ENCODE data around the gene DYNC1LI1.
A peak's percentile ranks its signal among the peaks of the same experiment; 100 is the strongest.

Gene DYNC1LI1

DNA sequence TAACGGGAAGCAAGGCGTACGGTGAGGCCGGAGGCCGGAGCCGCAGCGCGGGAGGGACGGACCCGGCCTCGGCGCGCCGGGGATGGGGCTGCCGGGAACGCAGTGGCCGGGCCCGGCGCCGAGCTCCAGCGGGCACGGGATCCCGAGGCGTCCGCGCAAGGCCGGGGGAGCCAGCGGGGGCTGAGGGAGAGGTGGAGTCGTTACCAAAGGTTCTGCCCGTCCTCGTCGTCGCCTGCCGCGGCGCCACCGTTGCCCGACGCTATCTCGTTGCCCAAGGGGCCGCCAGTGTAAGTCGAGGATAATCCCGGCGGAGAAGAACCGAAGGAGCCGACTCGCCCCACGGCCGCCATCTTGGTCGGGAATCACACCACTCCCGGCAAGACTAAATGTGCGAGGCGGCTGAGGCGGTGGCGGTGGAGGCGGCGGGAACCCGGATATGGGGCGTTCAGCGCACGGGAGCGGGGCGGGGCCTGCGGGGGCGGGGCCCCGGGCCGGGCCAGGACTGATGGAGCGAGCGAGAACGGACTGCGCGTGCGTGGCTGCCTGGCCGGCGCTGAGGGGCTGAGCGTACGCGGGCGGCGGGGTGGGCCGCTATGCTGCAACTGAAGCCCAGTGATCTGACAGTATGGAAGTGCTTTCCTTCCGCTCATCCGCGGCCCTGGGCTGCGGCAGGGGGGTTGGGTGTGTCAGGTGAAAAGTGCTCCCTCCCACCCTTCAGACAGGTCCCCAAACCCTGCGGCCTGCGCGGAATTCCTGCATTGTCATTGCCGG lies at the start of gene DYNC1LI1:
DYNC1LI1 (minus strand) TSS at position 438 of the 771 bp plus-strand sequence; CDS start at position 350, 88 bp downstream.
- peak; percentile 83 to 93 for DNase-seq (ENCODE audit: low read depth in 2 of 2)

DNA sequence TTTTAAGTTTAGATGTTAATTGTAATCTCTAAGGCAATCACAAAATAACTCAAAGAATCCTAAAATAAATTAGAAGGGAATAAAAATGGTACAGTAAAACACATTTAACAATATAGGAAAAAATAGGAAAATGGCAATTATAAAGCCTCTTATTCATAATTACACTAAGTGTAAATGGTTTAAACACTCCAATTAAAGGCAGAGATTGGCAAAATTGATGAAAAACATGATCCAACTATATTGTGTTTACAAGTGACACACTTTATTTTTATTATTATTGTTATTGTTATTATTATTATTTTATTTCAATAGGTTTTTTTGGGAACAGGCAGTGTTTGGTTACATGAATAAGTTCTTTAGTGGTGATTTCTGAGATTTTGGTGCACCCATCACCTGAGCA lies 48.7 kb upstream of the DYNC1LI1 start:
- DNase-seq (ENCODE audit: low read depth in 2 of 2), result no peak

DNA sequence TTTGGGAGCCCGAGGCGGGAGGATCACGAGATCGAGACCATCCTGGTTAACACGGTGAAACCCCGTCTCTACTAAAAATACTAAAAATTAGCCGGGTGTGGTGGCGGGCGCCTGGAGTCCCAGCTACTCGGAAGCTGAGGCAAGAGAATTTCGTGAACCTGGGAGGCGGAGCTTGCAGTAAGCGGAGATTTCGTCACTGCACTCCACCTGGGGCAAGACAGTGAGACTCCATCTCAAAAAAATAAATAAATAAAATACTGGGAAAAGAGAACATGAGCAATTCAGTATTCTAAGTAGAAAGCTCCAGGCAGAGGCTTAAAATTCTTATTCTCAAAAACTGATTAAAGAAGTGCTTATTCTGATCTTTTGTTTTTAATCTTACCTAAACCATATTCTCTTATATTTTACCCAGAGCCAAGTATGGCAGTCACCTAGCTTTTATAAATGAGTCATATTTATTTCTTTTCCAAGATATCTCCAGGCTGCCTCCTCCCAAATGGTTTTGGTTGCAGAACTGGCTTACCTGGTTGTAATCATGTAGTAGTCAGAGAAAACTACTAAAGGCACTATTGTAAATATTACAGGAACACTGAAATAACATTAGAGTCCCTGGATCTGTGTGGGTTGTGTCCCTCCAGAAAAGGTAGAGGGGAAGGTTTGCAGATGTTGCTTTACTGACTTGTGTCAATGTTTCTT lies 45.8 kb upstream of the DYNC1LI1 start:
- no peak for DNase-seq (ENCODE audit: low read depth in 2 of 2)

DNA sequence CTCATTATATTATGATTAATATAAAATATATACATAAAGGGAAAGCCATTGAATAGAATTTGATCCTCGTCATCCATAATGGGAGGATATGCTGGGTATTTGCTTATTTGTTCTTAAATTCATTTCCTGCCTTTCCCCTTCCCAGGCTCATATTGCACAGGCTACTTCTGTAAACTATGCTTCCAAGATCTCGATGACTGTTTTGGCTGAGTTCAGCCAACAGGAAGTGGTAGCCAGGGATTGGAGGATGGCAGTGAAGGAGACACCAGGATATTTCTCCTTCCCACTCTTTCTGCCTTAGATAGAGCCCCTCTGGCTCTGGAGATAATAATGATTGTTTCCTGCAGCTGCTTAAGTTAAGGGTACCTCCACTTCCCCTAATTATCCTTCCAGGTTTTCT lies 44.3 kb upstream of the DYNC1LI1 start:
- DNase-seq (ENCODE audit: low read depth in 2 of 2), result no peak

DNA sequence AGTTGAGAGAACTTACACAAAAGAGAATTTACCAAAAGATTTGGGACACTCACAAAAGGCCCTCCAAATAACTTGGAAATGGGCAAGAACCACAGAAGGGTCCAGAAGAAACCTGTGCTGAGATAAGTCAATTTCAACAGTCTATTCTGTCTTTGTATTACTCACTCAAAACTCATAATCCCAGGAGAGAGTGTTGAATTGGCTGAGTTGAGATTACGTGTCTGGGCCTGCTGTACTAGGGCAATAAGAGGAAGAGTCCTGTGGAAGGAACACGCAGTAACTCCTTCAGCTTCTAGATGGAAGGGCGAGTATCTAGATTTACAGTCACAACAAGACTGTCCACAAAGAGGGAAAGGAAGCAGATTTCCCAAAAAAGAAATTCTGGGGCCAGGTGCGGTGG lies 42.5 kb upstream of the DYNC1LI1 start:
- DNase-seq (ENCODE audit: low read depth in 2 of 2), result no peak

DNA sequence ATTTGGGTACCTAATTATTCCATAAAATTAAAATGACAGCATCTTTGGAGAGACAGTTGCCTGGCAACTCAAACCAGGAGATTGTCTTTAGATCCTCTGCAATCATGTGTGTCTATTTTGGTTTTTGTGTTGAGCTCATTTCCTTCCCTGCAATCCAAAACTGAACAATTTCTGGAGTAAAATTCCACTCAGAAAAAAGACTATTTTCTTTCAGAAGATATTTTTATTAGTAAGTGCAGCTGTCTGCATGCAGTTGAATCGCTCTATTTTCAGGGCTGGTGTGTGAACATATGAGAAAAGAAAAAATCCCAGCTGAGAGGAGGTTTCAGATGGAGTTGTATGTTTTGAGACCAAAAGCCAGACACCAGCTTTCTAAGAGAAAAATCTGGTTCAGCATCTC lies 41.9 kb upstream of the DYNC1LI1 start:
- no peak for DNase-seq (ENCODE audit: low read depth in 2 of 2)

DNA sequence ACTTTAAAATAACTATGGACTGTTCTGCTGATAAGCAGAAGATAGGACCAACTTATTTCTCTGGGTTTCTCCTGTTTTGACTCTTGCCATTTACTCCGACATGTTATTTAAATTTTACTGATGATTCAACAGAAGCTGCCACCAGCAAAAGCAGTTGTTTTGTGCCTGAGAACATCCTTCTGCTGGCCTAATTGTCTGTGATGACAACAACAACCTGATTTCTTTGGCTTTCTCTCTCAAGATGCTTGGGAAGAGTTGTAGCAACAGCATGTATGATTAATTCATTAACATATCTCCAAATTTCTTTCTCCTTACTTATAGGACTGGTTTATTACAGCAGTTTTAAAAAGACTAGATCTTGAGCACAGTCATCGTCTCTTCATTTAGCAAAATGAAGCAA lies 36.9 kb upstream of the DYNC1LI1 start:
- DNase-seq (ENCODE audit: low read depth in 2 of 2), result no peak

DNA sequence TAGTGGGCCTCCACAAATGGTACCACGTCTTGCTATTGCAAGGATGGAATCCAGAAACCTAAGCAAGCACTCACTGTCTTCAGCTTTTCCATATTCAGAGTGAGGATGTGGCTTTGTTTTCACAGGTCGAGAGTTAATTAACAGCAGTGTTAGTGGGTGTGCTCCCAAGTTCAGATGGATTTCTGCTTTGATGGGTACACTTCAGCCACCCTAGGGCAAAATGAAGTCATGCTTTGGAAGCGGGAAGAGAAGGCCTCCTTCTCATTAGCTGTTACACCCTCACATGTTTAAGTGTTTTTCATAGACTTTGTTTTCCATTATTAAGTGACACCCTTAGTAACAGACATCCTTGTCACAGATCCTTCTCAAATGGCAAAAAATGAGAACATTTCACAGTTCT lies 36.3 kb upstream of the DYNC1LI1 start:
- no peak for DNase-seq (ENCODE audit: low read depth in 2 of 2)

DNA sequence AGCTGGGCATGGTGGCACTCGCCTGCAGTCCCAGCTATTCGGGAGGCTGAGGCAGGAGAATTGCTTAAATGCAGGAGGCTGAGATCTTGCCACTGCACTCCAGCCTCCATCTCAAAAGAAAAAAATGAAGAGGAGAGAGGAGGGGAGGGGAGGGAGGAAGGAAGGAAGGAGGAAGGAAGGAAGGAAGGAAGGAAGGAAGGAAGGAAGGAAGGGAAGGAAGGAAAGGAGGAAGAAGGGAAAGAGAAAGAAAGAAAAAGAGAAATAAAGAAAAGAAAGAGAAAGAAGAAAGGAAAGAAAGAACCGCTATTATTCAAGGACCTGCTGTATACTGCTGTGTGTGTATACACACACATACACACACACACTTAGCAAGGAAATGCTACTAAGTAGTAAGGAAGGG lies 35.6 kb upstream of the DYNC1LI1 start:
- no peak for DNase-seq (ENCODE audit: low read depth in 2 of 2)

DNA sequence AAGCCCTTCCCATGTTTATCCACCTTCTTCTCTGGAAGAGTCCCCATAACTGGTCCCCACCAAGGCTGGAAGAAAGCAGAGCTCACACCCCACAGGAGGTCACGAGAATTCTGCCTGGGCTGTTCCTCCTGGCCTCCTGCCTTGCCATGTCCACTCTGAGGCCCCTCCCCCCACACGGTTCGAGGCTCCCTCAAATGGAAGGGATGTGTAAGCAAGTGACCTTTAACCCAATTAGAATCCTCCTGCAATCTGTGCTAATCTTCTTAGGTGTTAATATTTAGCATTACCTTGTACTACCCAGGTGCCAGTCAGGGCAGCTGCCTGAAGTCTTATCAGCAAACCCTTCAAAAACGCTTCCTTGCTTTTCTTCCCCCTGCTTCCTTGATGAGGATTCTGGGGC lies 32.4 kb upstream of the DYNC1LI1 start:
- DNase-seq (ENCODE audit: low read depth in 2 of 2), result no peak

DNA sequence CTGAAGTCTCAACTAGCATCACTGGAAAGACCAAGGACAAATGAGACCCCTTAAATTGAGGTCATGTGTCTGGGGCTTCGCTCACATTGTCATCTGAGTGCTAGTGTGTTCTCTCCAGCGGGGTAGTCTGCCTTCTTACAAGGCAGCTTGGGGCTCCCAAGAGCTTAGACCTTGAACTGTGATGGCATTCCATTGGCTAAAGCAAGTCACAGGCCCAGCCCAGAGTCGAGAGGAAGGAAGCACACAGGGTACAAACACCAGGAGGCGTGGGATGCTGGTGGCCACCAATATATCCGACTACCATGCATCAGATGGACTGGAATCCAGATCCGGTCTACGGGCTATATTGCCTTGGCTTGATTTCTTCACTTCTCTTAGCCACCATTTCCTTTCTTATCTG lies 31.5 kb upstream of the DYNC1LI1 start:
- no peak for DNase-seq (ENCODE audit: low read depth in 2 of 2)

DNA sequence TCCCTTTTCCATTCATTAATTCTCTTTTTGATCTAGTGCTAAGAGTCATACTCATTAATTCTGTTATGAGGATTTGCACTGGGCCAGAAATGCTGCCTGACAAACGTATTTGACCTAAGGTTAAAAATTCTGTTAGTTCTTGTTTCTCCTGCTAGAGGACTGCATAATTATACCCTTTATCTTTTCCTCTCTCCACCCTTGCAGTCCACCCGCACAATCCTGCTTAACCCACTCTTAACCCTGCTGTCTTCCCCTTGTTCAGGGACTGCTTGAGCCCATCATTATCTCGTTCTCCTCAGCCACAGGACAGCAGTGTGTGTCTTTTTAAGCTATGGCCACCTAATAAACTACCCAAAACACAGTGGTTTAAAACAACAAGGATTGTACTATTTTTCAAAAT lies 31.1 kb upstream of the DYNC1LI1 start:
- DNase-seq (ENCODE audit: low read depth in 2 of 2), result no peak

DNA sequence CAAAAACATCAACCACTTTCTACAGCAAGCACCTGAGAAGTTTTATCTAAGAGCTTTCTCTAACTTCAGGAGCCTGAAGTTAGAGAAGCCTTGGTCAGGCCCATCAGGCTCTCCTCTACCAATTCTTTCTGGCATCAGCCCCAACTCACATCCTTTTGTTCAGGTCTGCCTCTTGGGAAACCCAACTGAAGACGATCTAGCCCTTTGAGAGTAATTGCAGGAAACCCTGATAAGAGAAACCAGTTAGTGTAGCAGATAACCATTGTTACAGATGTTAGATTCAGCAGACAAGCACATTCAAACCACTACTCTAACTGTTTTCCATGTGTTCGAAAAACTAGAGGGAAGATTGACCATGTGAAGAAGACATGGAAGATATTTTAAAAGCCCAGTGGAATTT lies 27.0 kb upstream of the DYNC1LI1 start:
- no peak for DNase-seq (ENCODE audit: low read depth in 2 of 2)

DNA sequence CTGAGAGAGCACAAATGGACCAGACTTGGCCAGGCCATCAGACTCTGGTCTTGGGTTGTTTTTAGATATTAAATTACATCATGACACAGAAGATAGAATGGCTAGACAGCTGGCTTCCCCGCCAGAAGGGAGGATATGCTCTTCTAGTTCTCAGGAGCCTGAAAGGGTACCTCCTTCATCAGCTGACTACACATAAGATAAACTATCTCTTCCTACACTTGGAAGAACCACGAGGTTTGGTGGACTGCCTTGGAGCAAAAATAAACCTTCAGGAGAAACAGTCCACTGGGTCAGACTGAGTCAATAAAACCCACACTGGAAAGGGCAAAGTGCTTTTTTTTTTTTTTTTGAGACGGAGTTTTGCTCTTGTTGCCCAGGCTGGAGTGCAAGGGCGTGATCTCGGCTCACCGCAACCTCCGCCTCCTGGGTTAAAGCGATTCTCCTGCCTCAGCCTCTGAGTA lies 26.3 kb upstream of the DYNC1LI1 start:
- DNase-seq (ENCODE audit: low read depth in 2 of 2), result no peak

DNA sequence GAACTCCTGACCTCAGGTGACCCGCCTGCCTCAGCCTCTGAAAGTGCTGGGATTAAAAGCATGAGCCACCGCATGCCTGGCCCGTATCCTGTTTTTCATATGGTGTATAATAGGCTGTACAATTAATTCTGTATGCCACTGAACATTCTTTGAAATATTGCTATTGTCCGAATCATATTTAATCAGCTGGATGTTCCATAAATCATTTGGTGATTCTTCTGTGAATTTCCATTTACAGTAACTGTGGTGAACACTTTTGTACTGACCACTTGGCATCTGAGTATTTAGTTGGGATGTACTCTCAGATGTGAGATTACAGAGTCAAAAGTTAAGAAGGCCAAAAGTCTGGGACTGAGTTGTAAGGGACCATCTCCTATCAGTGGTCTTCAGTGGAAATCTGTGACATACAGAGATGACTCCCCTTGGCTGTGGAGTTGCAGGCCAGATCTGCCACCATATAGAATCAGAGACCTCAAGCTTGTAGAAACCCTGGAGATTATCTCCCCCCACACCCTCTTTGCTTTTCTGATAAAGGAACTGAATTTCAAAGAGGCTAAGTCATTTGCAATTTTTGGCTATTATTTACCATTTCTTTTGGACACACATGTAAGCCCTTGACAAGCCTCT lies 25.7 kb upstream of the DYNC1LI1 start:
- DNase-seq (ENCODE audit: low read depth in 2 of 2), result no peak

DNA sequence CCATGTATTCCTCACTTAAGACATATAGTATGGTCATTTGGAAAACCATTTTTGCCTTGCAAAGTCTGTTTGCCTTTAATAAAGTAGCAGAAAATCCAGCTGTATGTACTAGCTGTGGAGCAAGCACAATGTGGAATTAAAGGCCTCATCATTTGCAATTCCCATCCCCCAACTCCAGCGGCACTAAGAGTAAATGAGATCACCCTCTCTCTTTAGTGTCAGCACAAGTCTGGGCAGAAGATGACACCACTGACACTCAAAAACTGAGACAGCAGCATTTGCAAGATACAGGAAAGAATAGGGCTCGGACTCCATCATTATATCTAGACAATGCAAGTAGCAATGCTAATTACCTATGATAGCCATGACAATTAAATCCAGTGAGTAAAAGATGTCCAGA lies 24.7 kb upstream of the DYNC1LI1 start:
- no peak for DNase-seq (ENCODE audit: low read depth in 2 of 2)

DNA sequence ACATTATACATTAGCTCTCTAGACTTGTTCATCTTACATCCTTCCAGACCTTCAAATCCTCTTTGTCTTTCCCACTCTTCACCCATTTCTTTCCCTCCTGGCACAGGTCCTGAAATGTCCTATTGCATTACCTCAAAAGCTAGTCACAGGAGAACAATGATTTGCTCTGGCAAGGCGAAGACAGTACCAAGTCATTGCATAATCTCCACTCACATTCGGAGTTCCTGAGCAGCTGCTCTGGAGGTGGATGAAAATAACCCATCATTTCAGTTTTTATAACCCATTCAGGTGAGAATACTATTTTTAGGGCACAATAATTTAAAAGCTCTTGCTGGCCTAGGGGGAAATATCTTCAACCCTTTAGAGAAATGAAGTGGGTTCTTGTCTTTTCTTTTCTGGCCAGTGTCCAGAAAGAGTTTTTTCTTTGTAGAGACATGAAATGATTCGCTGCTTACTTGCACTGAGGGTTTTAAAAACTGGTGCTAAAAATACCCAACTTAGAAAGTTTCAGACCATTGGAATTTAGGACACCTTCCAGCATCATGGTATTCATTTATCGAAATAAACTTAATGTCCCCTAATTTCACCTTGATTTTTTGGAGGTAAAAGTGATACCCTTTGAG lies 23.4 kb upstream of the DYNC1LI1 start:
- DNase-seq (ENCODE audit: low read depth in 2 of 2), result no peak

DNA sequence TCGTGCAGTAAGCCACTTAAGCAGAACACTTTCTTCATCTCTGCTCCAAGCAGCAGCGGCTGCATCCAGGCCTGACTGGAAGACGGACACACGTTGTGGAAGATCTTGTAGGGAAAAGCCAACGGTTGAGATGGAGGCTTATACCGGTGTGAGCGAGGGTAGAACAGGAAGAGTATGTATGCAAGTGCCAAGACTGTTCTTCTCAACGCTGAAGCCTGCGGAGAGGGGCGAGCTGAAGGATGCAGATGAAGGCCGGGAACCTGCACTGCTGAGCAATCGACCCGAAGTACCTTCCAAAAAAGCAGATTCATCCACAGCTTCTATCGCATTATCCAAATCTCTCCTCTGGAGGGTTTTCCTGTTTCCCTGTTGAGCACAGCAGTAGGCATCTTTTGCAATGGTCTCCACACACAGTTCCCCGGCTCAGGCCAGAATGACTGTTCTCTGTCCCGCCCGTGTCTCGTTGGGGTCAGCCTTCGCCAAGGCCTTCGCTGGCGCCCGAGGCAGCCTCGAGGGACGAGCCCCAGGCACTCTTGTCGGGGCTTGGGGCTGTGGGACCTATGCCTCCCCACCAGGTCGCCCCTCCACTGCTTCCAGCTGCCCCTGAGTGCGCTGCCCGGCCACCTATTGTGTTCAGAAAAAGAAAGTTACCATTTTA lies 22.2 kb upstream of the DYNC1LI1 start:
- no peak for DNase-seq (ENCODE audit: low read depth in 2 of 2)

DNA sequence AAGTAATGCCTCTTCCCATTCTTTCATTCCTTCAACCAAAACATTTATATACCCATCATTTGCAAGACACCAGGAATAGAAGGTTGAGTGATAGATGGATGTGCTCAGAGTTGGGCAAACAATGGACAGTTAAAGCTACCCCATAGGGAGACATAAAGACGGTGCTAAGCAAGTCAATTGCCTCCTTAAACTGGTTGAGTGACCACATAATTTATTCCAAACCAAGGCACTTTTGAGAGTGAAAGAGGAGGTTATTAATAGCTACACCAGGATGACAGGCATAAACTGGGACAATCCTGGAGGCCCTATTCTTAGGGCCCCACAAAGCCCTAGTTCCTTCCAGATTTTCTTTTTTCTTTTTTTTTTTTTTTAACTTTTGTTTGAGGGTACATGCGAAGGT lies 21.4 kb upstream of the DYNC1LI1 start:
- no peak for DNase-seq (ENCODE audit: low read depth in 2 of 2)

DNA sequence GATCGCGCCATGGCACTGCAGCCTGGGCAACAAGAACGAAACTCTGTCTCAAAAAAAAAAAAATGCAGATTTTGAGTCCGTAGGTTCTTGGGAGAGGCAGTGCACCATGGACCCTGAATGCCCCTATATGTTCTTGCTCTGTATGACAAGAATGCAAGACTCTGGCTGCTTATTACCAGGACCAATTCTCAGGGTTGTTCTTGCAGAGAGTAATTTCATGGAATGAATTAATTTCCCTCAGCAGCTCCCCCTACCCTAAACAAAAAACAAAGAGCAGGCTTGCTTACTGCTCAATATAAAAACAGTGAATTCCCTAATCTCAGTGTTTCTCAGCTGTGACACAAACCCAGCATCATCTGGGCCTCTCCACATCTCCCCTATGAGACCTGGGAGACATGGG lies 20.5 kb upstream of the DYNC1LI1 start:
- no peak for DNase-seq (ENCODE audit: low read depth in 2 of 2)

DNA sequence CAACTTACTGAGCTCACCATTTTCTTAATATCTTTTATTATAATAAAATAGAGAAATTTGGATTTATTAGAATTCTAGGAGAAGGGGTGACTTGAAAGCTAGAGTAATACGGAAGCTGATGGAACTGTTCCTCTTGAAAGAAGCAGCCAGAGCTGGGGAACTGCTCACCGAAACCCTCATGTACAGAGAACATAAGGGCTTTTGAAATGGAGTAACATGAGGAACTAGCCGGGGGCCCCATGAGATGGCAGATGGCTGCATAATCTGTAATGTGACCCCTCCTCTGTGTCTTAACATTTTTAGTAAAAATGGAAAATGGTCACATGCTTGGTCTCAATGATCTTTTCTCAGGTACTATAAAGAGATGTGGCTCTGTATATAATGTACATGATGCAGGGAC lies 15.7 kb upstream of the DYNC1LI1 start:
- DNase-seq (ENCODE audit: low read depth in 2 of 2), result no peak

DNA sequence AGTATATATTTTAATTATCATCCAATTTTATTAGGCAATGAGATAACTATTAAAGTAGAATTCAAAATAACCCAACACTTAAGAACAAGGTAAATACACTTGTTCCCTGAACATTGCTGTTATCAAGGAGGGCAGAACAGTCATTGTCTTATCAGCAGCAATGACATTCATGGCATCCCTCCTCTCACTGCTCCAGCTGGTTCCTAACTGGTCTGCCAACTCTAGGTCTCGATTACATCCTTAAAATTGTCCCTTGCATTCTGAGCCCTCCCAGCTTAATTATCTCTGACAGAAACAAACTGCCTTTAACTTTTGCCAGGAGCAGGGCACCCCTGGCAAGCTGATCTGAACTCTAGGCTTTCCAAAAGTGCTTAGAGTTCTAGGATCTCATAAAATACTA lies 14.0 kb upstream of the DYNC1LI1 start:
- no peak for DNase-seq (ENCODE audit: low read depth in 2 of 2)

Measured in stimulated activated CD8-positive, alpha-beta memory T cell treated with anti-CD3 and anti-CD28 coated beads, Interleukin-7, amount 100 ng/mL, for 4 hours (primary cell).